ENCODE measurements around the gene SLC26A4.

The SLC26A4 gene

DNA sequence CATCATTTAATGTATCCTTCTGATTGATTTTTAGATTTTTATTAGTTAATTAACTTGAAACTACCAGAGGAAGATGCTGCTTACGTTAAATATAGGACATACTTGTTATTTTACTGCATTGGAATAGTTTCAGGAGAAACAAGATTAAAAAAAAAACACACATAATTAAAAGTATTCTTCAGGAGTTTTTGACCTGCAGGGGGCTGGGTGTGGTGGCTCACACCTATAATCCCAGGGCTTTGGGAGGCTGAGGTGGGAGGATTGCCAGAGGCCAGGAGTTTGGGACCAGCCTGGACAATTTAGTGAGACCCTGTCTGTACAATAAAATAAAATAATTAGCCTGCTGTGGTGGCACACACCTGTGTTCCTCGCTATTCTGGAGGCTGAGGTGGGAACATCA lies 94.0 kb downstream of the SLC26A4 start:
- DNase-seq: no peak

- DNase-seq: no peak
Measured at GRCh38 chr7:107758667-107759066, 98.0 kb downstream of the SLC26A4 start.

DNA sequence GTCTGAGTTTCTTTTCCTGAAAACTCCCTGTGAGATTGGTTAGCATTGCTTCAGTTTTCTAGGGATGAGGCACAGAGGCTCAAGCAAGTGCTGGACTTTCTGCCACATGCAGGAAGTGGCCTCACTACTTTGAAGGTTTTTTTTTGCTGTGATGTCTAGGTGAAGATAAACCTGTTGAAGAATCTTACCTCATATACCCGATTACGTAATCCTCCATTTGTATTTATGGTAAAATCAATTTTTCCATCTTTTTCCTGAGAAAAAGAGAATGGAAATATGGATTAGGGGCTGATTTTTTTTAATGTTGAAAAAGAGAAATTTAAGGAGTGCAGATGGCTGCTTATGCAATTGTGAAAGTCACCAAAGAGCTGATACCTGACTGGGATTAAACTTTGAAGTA lies 106.8 kb downstream of the SLC26A4 start:
- DNase-seq: no peak
